GM12878 (cell line): ENCODE measurements around the gene KCNH4. TPM values are rescaled to one million over a fixed set of nuclear protein-coding genes. Genes with fewer than 3 reads are reported as not detected.

Source experiments
- ATAC-seq: fragments of 200-7000 bp; cut with Tn5 transposase; 3 replicates; pipeline ENCODE4 v1.9.1; 2020; ENCODE audit warnings: mild to moderate bottlenecking, moderate library complexity
- BruUV-seq: library from RNA; stranded (reverse); fragments of 400-500 nt; replicated peaks from 2 replicates; lab custom pipeline; 2021; lab: Mats Ljungman, UMichigan
- CTCF ChIA-PET: fragments of 300-600 bp; sonication (Branson Sonifier 250); formaldehyde crosslinking; extraction: SDS; loops from one replicate; lab custom pipeline; 2021; ENCODE audit warnings: inconsistent platforms; lab: Yijun Ruan, JAX
- POLR2A ChIA-PET: fragments of 350-600 bp; formaldehyde crosslinking; extraction: SDS; loops from one replicate; lab custom pipeline; 2021; ENCODE audit warnings: inconsistent platforms; lab: Charles Lee
- RAD21 ChIA-PET: fragments of 300-600 bp; sonication (Branson Sonifier 250); formaldehyde crosslinking; loops from one replicate; lab custom pipeline; 2023; ENCODE audit warnings: antibody characterized with exemption; ENCODE audit not compliant: unreplicated experiment; lab: Charles Lee
- SMC1A ChIA-PET: fragments of 300-600 bp; sonication (Branson Sonifier 250); formaldehyde crosslinking; loops from one replicate; lab custom pipeline; 2023; ENCODE audit not compliant: unreplicated experiment, uncharacterized antibody; lab: Charles Lee
- DNase-seq: peaks from one replicate; pipeline ENCODE4 v3.0.0-alpha.2; 2011; ENCODE audit warnings: low read depth, low spot score
- FAIRE-seq: peaks from 3 replicates; lab custom pipeline; 2011; peaks lifted over from hg19 to GRCh38; lab: Jason Lieb, UNC
- H2AFZ ChIP-seq: 2 replicates; pipeline ENCODE4 v1.6.0; 2011; ENCODE audit warnings: low read depth, low read length, control low read depth; ENCODE audit not compliant: control insufficient read depth
- H3K27ac ChIP-seq: 2 replicates; pipeline ENCODE4 v1.5.1; 2011; ENCODE audit warnings: control low read depth; ENCODE audit not compliant: control insufficient read depth, insufficient read depth
- H3K27me3 ChIP-seq, 2 experiments: replicated peaks in 1 of 2; 2 replicates each; pipeline versions ENCODE4 v1.6.0 to v1.6.1; 2011; ENCODE audit warnings: low read length in 1 of 2; ENCODE audit not compliant: control insufficient read depth in 2 of 2, insufficient read depth in 2 of 2
- H3K36me3 ChIP-seq, 2 experiments: 2 replicates each; pipeline ENCODE4 v1.5.1; 2011; ENCODE audit warnings: low read length in 1 of 2; ENCODE audit not compliant: control insufficient read depth in 2 of 2, insufficient read depth in 2 of 2
- H3K4me1 ChIP-seq: 2 replicates; pipeline ENCODE4 v1.6.1; 2011; ENCODE audit warnings: mild to moderate bottlenecking, low read length, moderate library complexity, mixed read lengths; ENCODE audit not compliant: control insufficient read depth, insufficient read depth
- H3K4me2 ChIP-seq: 2 replicates; pipeline ENCODE4 v1.6.0; 2011; ENCODE audit warnings: control low read depth; ENCODE audit not compliant: control insufficient read depth, insufficient read depth
- H3K4me3 ChIP-seq: fragments of 200-600 bp; sonication (generic); 2 replicates; pipeline ENCODE4 v1.5.1; 2016
- H3K79me2 ChIP-seq: 2 replicates; pipeline ENCODE4 v1.6.0; 2011; ENCODE audit warnings: low read length; ENCODE audit not compliant: control insufficient read depth, insufficient read depth
- H3K9ac ChIP-seq: 2 replicates; pipeline ENCODE4 v1.8.0; 2011; ENCODE audit warnings: low read length, control low read depth, mixed read lengths; ENCODE audit not compliant: control insufficient read depth, insufficient read depth
- H3K9me3 ChIP-seq: replicated peaks from 3 replicates; pipeline ENCODE4 v1.5.1; 2011; ENCODE audit warnings: mild to moderate bottlenecking, low read length; ENCODE audit not compliant: control insufficient read depth, insufficient read depth
- H4K20me1 ChIP-seq: 2 replicates; pipeline ENCODE4 v1.6.0; 2011; ENCODE audit not compliant: control insufficient read depth, insufficient read depth
- BACH1 ChIP-seq: fragments of 450-650 bp; IDR thresholded peaks from 2 replicates; pipeline ENCODE4 v1.6.1; 2017; ENCODE audit warnings: mild to moderate bottlenecking, borderline replicate concordance
- BHLHE40 ChIP-seq, 2 experiments: fragments of 450-650 bp in 1 of 2; IDR thresholded peaks; 2 replicates each; pipeline ENCODE4 v1.6.1; 2011 to 2017; ENCODE audit warnings: low read depth in 2 of 2, borderline replicate concordance in 1 of 2, improper control_type of control experiment in 1 of 2, low read length in 1 of 2, mild to moderate bottlenecking in 1 of 2
- CEBPZ ChIP-seq: fragments of 150-350 bp; IDR thresholded peaks from 2 replicates; pipeline ENCODE4 v1.6.1; 2016; ENCODE audit warnings: low read depth, low read length
- CHD2 ChIP-seq: IDR thresholded peaks from 2 replicates; pipeline ENCODE4 v1.6.1; 2011; ENCODE audit warnings: low read depth, low read length, improper control_type of control experiment, borderline replicate concordance
- CREB1 ChIP-seq: IDR thresholded peaks from 2 replicates; pipeline ENCODE4 v1.6.1; 2012; ENCODE audit warnings: low read depth, mild to moderate bottlenecking, inconsistent platforms
- CTCF ChIP-seq, 3 experiments: IDR thresholded peaks in 2 of 3; conservative IDR thresholded peaks in 1 of 3; 2 replicates each; pipeline ENCODE4 v1.5.1; 2011; ENCODE audit warnings: low read depth in 3 of 3, low read length in 3 of 3, mild to moderate bottlenecking in 3 of 3, control low read depth in 2 of 3, moderate library complexity in 2 of 3, inconsistent platforms in 1 of 3, mixed read lengths in 1 of 3; ENCODE audit not compliant: control insufficient read depth in 2 of 3, insufficient read depth in 1 of 3; ENCODE audit errors: extremely low read depth in 1 of 3
- FOXM1 ChIP-seq: IDR thresholded peaks from 2 replicates; pipeline ENCODE4 v1.6.1; 2012; ENCODE audit warnings: low read depth, mild to moderate bottlenecking, inconsistent platforms, low read length, moderate library complexity
- NFXL1 ChIP-seq: fragments of 450-650 bp; IDR thresholded peaks from 2 replicates; pipeline ENCODE4 v1.6.1; 2017; ENCODE audit warnings: antibody characterized with exemption, mild to moderate bottlenecking, borderline replicate concordance
- NFYA ChIP-seq: IDR thresholded peaks from 2 replicates; pipeline ENCODE4 v1.6.1; 2011; ENCODE audit warnings: low read depth, mild to moderate bottlenecking, low read length, improper control_type of control experiment, borderline replicate concordance
- RELB ChIP-seq: fragments of 450-650 bp; IDR thresholded peaks from 2 replicates; pipeline ENCODE4 v1.6.1; 2017; ENCODE audit warnings: low read depth, mild to moderate bottlenecking, moderate library complexity
- ZBTB4 ChIP-seq: fragments of 450-650 bp; formaldehyde crosslinking; IDR thresholded peaks from 2 replicates; pipeline ENCODE4 v1.4.0; 2022; ENCODE audit warnings: mild to moderate bottlenecking, moderate library complexity
- ZNF24 ChIP-seq: fragments of 450-650 bp; IDR thresholded peaks from 2 replicates; pipeline ENCODE4 v1.6.1; 2017; ENCODE audit warnings: antibody characterized with exemption, mild to moderate bottlenecking
- WGBS: methylation state at CpG from one replicate; pipeline ENCODE4 v1.1.6; 2016; ENCODE audit warnings: low lambda C conversion rate; ENCODE audit not compliant: insufficient replicate concordance, insufficient coverage; ENCODE audit errors: missing lambda C conversion rate; 5-methylcytosine and 5-hydroxymethylcytosine counted together
- in situ Hi-C: fragments of 300-500 bp; cut with MboI; formaldehyde crosslinking; loops from 9 replicates; pipeline ENCODE4 v1.14.3; 2018; ENCODE audit warnings: mixed read lengths
- intact Hi-C: fragments of 100-400 bp; cut with micrococcal nuclease; formaldehyde crosslinking; loops from one replicate; pipeline ENCODE4 v1.14.2; 2022; ENCODE audit not compliant: unreplicated experiment
- polyA plus RNA-seq, 11 experiments: library from polyadenylated mRNA; depleted of rRNA in 4 of 11; unstranded in 6 of 11; stranded (reverse) in 5 of 11; fragments of >200 nt; fragmentation: Nextera tagmentation in 4 of 11; fragmentation: Illumina TruSeq in 1 of 11; extraction: Ambion mirVana in 4 of 11; extraction: Trizol in 1 of 11; gene quantifications; 1 replicate in 1 of 11; 2 replicates in 10 of 11; pipeline versions ENCODE4 v1.2.1 to v1.2.3, GENCODE V29; 2011 to 2016; ENCODE audit warnings: inconsistent platforms in 2 of 11, missing spikeins in 2 of 11, low read depth in 1 of 11
- total RNA-seq, 4 experiments: library from RNA; depleted of rRNA in 3 of 4; stranded (reverse); fragments of >200 nt in 3 of 4; fragmentation: Illumina TruSeq in 1 of 4; extraction: Trizol in 1 of 4; gene quantifications; 2 replicates each; pipeline versions ENCODE4 v1.2.1 to v1.2.3, GENCODE V29; 2013 to 2021

The KCNH4 gene
- total and polyA plus RNA-seq, 10 of the 15 experiments (the other 5 are each of a cell fraction or from before 2014, with no cell fraction given) = 0.03 to 0.88 (median 0.10) TPM; not detected in 2

GRCh38 chr17:42214156-42214555, 33.2 kb upstream of the KCNH4 start:
- SMC1A ChIA-PET = interaction anchor here (0.5 kb wide), 1 partner anchor 320 kb away, joined by 3 read pairs; no protein-coding TSS in a partner anchor
- no peak overlapping the region for H2AFZ ChIP-seq
- no peak overlapping the region for H3K4me2 ChIP-seq
- no peaks in the 10 kb centered on the region for H3K9me3 ChIP-seq
- H3K79me2 ChIP-seq = no peaks in the 10 kb centered on the region
- H4K20me1 ChIP-seq = no peaks in the 10 kb centered on the region
- H3K27ac ChIP-seq = no peak overlapping the region
- FAIRE-seq (no peak), DNase-seq (no peak), ATAC-seq (no peak)
- CTCF ChIA-PET = interaction anchor here (0.6 to 2.1 kb wide), 3 partner anchors 8 to 189 kb away, joined by 3 to 11 read pairs (median 3); no protein-coding TSS in a partner anchor
- BruUV-seq = no TSS peak
- no peak overlapping the region for H3K9ac ChIP-seq
- intact Hi-C loops = no loop called here
- in situ Hi-C loops = no loop called here
- no peaks in the 10 kb centered on the region for H3K27me3 ChIP-seq
- POLR2A ChIA-PET = interaction anchor here (0.6 to 1.5 kb wide), 3 partner anchors 8 to 75 kb away, joined by 3 to 5 read pairs (median 3); no protein-coding TSS in a partner anchor
- RAD21 ChIA-PET = no interaction called here
- no peak overlapping the region for H3K4me3 ChIP-seq
- WGBS = 94% methylated on average over 2 of the region's 2 CpGs
- H3K4me1 ChIP-seq = no peaks in the 10 kb centered on the region
- H3K36me3 ChIP-seq = peaks cover 6 to 27% of the 10 kb centered on the region in 2 experiments; a peak in 3 of 4 replicates
- no peak for TF ChIP-seq CTCF (IDR thresholded peaks at IDR 0.05 in 2 of 3, conservative IDR thresholded peaks at IDR 0.05 in 1 of 3; ENCODE audit: control insufficient read depth in 2 of 3, extremely low read depth in 1 of 3, insufficient read depth in 1 of 3, low read depth in 3 of 3, low read length in 3 of 3)
- TF ChIP-seq CEBPZ = no peak
- TF ChIP-seq BACH1 = no peak
- TF ChIP-seq ZBTB4 = no peak
- TF ChIP-seq BHLHE40 (IDR thresholded peaks at IDR 0.05; ENCODE audit: borderline replicate concordance in 1 of 2, low read depth in 2 of 2, low read length in 1 of 2) = no peak
- TF ChIP-seq ZNF24 = no peak
- TF ChIP-seq CREB1 = no peak
- TF ChIP-seq FOXM1 = no peak
- no peak for TF ChIP-seq RELB
- no peak for TF ChIP-seq NFYA
- TF ChIP-seq NFXL1 = no peak
- TF ChIP-seq CHD2 = no peak
